Activated CD4-positive, alpha-beta T cell treated with anti-CD3 and anti-CD28 coated beads for 36 hours (primary cell): ENCODE results near the gene RAC2. TPM values are rescaled to one million over a fixed set of nuclear protein-coding genes. Genes with fewer than 3 reads are reported as not detected.

ENCODE experiments used
- ATAC-seq: fragments of 200-7000 bp; cut with Tn5 transposase; one replicate; pipeline ENCODE4 v1.10.0; 2021; ENCODE audit warnings: mild to moderate bottlenecking, moderate library complexity
- CTCF ChIA-PET: fragments of 350-600 bp; sonication (Branson Sonifier 250); formaldehyde crosslinking; loops from one replicate; lab custom pipeline; 2021; ENCODE audit warnings: antibody characterized with exemption; lab: Charles Lee
- POLR2A ChIA-PET: fragments of 350-600 bp; sonication (Branson Sonifier 250); formaldehyde crosslinking; loops from one replicate; lab custom pipeline; 2021; ENCODE audit warnings: antibody characterized with exemption, inconsistent platforms; lab: Charles Lee
- DNase-seq: peaks from one replicate; pipeline ENCODE4 v3.0.0-alpha.2; 2020
- H3K27ac Mint-ChIP-seq: one replicate; pipeline ENCODE4 v1.8.0; 2021; ENCODE audit warnings: mixed read lengths
- H3K27me3 Mint-ChIP-seq: one replicate; pipeline ENCODE4 v1.8.0; 2021; ENCODE audit warnings: mixed read lengths
- H3K36me3 Mint-ChIP-seq: one replicate; pipeline ENCODE4 v1.8.0; 2021; ENCODE audit warnings: low read depth, mixed read lengths
- H3K4me1 Mint-ChIP-seq: one replicate; pipeline ENCODE4 v1.8.0; 2021; ENCODE audit warnings: mixed read lengths
- H3K4me3 Mint-ChIP-seq: one replicate; pipeline ENCODE4 v1.8.0; 2021; ENCODE audit warnings: mild to moderate bottlenecking, moderate library complexity, mixed read lengths
- H3K9me3 Mint-ChIP-seq: one replicate; pipeline ENCODE4 v1.8.0; 2021; ENCODE audit warnings: low read depth, mixed read lengths
- intact Hi-C, 2 experiments: fragments of 100-400 bp; cut with DNase I in 1 of 2; cut with micrococcal nuclease in 1 of 2; formaldehyde crosslinking; loops; one replicate each; pipeline versions ENCODE4 v1.14.2 to v1.15.1; 2022 to 2024; cut with DNase I, micrococcal nuclease
- total RNA-seq, 2 experiments: library from RNA; stranded (reverse); gene quantifications; one replicate each; pipeline ENCODE4 v1.2.3, GENCODE V29; 2021

RAC2 gene
- total RNA-seq, 2 experiments from 2014 or later = 692 to 930 TPM

DNA sequence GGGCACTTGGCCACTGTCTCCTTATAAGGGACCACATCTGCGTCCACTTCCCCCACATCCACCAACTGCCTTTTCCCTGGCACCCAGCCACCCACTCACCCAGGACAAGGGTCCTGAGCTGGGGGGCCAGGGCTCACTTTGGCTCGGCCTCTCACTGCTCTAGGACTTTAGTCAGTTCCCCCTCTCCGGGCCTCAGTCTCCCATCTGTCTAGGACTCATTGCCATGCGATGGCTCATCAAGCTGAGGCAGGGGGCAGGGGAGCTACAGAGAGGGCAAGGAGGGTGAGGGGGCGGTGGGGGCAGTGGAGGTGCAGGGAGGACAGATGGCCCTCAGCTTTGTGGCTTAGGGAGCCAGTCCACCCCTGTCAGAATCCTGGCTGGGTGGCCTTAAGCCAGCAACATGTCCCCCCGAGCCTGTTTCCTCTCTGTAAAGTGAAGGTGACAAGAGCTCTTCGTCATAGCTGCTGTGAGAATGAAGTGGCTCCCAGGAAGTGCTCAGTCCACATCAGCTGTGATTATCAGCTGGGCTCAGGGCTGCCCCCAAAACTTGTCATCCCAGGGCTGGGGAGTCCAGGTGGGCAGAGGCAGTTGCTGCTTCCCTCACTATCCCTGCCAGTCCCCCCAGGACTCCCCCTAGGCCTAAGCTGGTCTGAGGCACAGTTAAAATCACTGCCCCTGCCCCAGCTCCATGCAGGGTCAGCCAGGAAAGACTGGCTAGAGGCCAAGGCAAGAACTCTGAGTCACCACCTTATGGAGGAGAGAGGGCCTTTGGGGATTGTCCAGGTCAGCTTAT is 14.9 kb downstream of the RAC2 start:
- Mint-ChIP-seq H3K4me1 (peaks cover 90% of the 10 kb centered on the region), H3K36me3 (peaks cover 83% of the 10 kb centered on the region), H3K27me3 (no peaks in the 10 kb centered on the region), H3K9me3 (peaks cover 4% of the 10 kb centered on the region), H3K27ac (peak overlapping the region; percentile 99), H3K4me3 (peak overlapping the region; percentile 92)
- DNase-seq (peak; percentile 68), ATAC-seq (peak; percentile 5)
- POLR2A ChIA-PET = interaction anchor here (0.7 to 5.4 kb wide), 8 partner anchors 9 to 83 kb away, joined by 3 to 55 read pairs (median 4); partner anchors contain the start of gene RAC2
- intact Hi-C loops = no loop called here
- CTCF ChIA-PET = interaction anchor here (0.6 to 5.4 kb wide), 14 partner anchors 8 to 378 kb away, joined by 3 to 70 read pairs (median 4); partner anchors contain the start of gene RAC2

- ChIA-PET CTCF (interaction anchor here (0.6 to 5.4 kb wide), 8 partner anchors 10 to 379 kb away, joined by 3 to 70 read pairs (median 6); partner anchors contain the start of gene RAC2), POLR2A (interaction anchor here (1.4 to 5.4 kb wide), 4 partner anchors 9 to 72 kb away, joined by 3 to 55 read pairs (median 10); partner anchors contain the start of gene RAC2)
- intact Hi-C loops = no loop called here
- H3K27ac Mint-ChIP-seq = peak overlapping the region; percentile 99
- peaks cover 90% of the 10 kb centered on the region for H3K4me1 Mint-ChIP-seq
- peak overlapping the region; percentile 92 for H3K4me3 Mint-ChIP-seq
- no peaks in the 10 kb centered on the region for H3K27me3 Mint-ChIP-seq
- DNase-seq (peak; percentile 71), ATAC-seq (no peak)
- H3K36me3 Mint-ChIP-seq = peaks cover 83% of the 10 kb centered on the region
- H3K9me3 Mint-ChIP-seq = peaks cover 6% of the 10 kb centered on the region
Observed at GRCh38 chr22:37228106-37229011, 15.7 kb downstream of the RAC2 start.

GRCh38 chr22:37226514-37226913 is 17.6 kb downstream of the RAC2 start:
- Mint-ChIP-seq H3K4me1 (peaks cover 90% of the 10 kb centered on the region), H3K36me3 (peaks cover 84% of the 10 kb centered on the region), H3K9me3 (peaks cover 11% of the 10 kb centered on the region), H3K27ac (peak overlapping the region; percentile 68), H3K27me3 (no peaks in the 10 kb centered on the region), H3K4me3 (no peak overlapping the region)
- intact Hi-C loops = no loop called here
- ATAC-seq (no peak), DNase-seq (peak; percentile 17)
- POLR2A ChIA-PET = interaction anchor here (1.0 kb wide), 1 partner anchor 13 kb away, joined by 4 read pairs; no protein-coding TSS in a partner anchor
- CTCF ChIA-PET = interaction anchor here (0.6 to 2.9 kb wide), 3 partner anchors 12 to 35 kb away, joined by 3 to 24 read pairs (median 17); no protein-coding TSS in a partner anchor

- no peak for ATAC-seq
- Mint-ChIP-seq H3K27ac (peak overlapping the region; percentile 68), H3K36me3 (peaks cover 84% of the 10 kb centered on the region), H3K27me3 (no peaks in the 10 kb centered on the region), H3K9me3 (peaks cover 13% of the 10 kb centered on the region), H3K4me1 (peaks cover 90% of the 10 kb centered on the region), H3K4me3 (no peak overlapping the region)
- DNase-seq = no peak
- intact Hi-C loops = no loop called here
- POLR2A ChIA-PET = interaction anchor here (1.0 kb wide), 1 partner anchor 13 kb away, joined by 4 read pairs; no protein-coding TSS in a partner anchor
- CTCF ChIA-PET = interaction anchor here (0.6 to 2.9 kb wide), 3 partner anchors 12 to 35 kb away, joined by 3 to 24 read pairs (median 17); no protein-coding TSS in a partner anchor
Observed at GRCh38 chr22:37226087-37226486, 18.0 kb downstream of the RAC2 start.

GRCh38 chr22:37225481-37225880 is 18.6 kb downstream of the RAC2 start:
- Mint-ChIP-seq H3K27me3 (no peaks in the 10 kb centered on the region), H3K36me3 (peaks cover 87% of the 10 kb centered on the region), H3K27ac (peak overlapping the region; percentile 94), H3K4me1 (peaks cover 90% of the 10 kb centered on the region), H3K4me3 (no peak overlapping the region), H3K9me3 (peaks cover 13% of the 10 kb centered on the region)
- ChIA-PET CTCF (interaction anchor here (2.7 to 2.9 kb wide), 2 partner anchors 26 to 36 kb away, joined by 17 to 24 read pairs; no protein-coding TSS in a partner anchor), POLR2A (no interaction called here)
- intact Hi-C loops = no loop called here
- ATAC-seq (no peak), DNase-seq (no peak)

- Mint-ChIP-seq H3K9me3 (peaks cover 13% of the 10 kb centered on the region), H3K27me3 (no peaks in the 10 kb centered on the region), H3K4me1 (peaks cover 89% of the 10 kb centered on the region), H3K4me3 (no peak overlapping the region), H3K27ac (peak overlapping the region; percentile 94), H3K36me3 (peaks cover 89% of the 10 kb centered on the region)
- ChIA-PET CTCF (interaction anchor here (0.6 to 2.9 kb wide), 3 partner anchors 25 to 450 kb away, joined by 3 to 24 read pairs (median 17); no protein-coding TSS in a partner anchor), POLR2A (no interaction called here)
- DNase-seq (no peak), ATAC-seq (no peak)
- intact Hi-C loops = no loop called here
Observed at GRCh38 chr22:37224757-37225420, 19.2 kb downstream of the RAC2 start.

DNA sequence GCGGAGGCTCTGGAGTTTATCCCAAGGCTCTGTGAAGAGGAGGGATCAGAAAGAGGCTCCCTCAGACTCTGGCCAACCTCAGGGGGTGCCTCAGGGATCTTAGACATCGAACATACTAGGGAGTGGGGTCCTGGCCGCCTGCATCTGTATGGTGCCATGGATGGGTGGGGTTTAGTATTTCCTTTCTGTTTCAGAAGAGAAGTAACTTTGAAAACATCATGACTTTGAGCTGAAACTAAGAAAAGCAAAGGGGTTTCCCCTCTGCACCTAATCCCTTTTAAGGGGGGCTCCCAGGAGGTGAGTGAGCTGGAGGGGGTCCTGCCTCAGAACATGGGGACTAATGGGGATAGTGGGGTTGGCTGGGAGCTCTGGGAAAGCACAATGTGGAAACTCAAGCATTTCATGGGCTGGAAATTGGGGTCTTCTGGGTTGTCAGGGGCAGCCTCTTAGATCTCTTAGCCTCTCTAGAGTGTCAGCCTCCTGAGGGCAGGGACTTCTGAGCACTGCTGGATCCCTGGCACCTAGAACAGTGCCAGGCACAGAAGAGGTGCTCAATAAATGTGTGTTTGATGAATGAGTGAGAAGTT is 20.0 kb downstream of the RAC2 start:
- DNase-seq (peak; percentile 61), ATAC-seq (peak; percentile 14)
- peak overlapping the region; percentile 6 for H3K4me3 Mint-ChIP-seq
- H3K9me3 Mint-ChIP-seq = peaks cover 13% of the 10 kb centered on the region
- ChIA-PET CTCF (interaction anchor here (0.6 to 2.9 kb wide), 4 partner anchors 10 to 37 kb away, joined by 3 to 24 read pairs (median 10); no protein-coding TSS in a partner anchor), POLR2A (interaction anchor here (0.6 to 1.0 kb wide), 2 partner anchors 18 to 77 kb away, joined by 3 read pairs; no protein-coding TSS in a partner anchor)
- intact Hi-C loops = no loop called here
- H3K27ac Mint-ChIP-seq = peak overlapping the region; percentile 94
- H3K4me1 Mint-ChIP-seq = peaks cover 89% of the 10 kb centered on the region
- no peaks in the 10 kb centered on the region for H3K27me3 Mint-ChIP-seq
- peaks cover 88% of the 10 kb centered on the region for H3K36me3 Mint-ChIP-seq

DNA sequence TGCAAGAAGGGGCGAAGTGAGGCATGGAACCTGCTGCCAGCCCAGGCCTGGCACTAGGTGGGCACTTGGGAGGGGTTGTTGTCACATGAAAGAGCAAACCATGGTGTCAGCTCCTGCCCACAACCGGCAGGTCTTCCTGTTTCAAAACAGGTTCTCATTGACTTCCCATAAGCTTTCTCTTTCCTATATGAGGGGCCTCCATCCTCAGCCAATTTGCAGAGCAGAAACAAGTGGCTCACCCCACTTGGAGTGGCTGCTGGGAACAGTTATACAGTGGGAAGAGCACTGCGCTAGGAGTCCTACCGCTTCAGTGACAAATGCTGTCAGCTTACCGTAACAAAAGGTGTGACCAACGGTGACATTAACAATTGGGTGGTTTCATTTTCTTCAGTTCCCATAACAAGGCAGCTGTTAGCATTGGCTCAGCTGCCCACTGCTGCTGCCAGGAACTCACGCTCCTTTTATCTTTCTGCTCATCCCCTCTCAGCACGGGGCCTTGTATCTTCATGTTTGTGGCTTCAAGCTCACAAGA is 21.6 kb downstream of the RAC2 start:
- peaks cover 88% of the 10 kb centered on the region for H3K4me1 Mint-ChIP-seq
- H3K4me3 Mint-ChIP-seq = peak overlapping the region; percentile 34
- POLR2A ChIA-PET = interaction anchor here (0.6 to 1.7 kb wide), 9 partner anchors 9 to 143 kb away, joined by 3 to 13 read pairs (median 4); no protein-coding TSS in a partner anchor
- H3K27me3 Mint-ChIP-seq = no peaks in the 10 kb centered on the region
- H3K27ac Mint-ChIP-seq = peak overlapping the region; percentile 94
- CTCF ChIA-PET = interaction anchor here (0.7 to 1.3 kb wide), 6 partner anchors 15 to 85 kb away, joined by 3 to 5 read pairs (median 4); partner anchors contain the start of gene RAC2
- intact Hi-C loops = loop anchor here in 1 of 2 experiments (1.0 kb wide), 1 partner anchor 8 kb away; no protein-coding TSS in a partner anchor
- DNase-seq = peak; percentile 83
- H3K36me3 Mint-ChIP-seq = peaks cover 84% of the 10 kb centered on the region
- peaks cover 15% of the 10 kb centered on the region for H3K9me3 Mint-ChIP-seq
- peak; percentile 39 for ATAC-seq

DNA sequence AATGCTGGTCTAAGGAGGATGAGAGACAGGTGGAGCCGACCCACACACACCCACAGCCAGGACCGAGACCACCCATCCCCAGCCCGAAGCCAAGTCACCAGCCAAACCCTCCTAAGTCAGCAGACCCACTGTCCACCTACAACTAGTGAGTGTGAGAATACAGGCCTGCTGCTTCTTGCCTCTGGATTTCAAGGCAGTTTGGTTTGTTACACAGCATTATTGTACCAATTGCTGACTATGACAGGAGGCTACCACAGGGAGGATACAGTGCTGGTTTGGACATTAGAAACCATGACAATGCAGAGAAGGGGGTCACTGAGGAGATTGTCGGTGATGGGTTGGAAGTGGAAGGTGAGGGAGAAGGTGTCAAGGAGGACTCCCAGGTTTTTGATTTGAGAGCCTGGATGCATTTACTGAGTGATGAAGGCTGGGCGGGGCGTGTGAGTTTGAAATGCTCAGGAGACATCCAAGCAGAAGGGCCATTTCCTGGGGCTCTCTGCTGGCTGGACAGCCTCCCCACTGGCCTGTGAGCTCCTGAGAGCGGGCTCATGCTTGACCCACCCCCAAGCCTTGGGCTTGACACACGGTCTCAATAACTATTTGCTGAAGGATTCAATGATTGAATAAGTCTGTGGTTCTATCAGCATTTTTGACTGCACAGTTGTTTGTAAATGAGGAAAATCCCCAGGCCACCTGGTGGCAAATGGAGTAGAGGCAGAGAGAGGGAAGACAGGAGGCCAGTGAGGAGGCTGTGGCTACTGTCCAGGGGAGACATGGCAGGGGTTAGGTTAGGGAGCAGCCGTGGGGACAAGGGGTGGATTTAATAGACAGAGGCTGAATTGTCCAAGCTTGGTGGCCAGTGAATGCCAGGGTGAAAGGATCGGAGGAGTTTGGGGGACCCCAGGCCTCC is 22.4 kb downstream of the RAC2 start:
- ChIA-PET POLR2A (interaction anchor here (1.2 to 1.7 kb wide), 5 partner anchors 10 to 100 kb away, joined by 3 to 13 read pairs (median 4); no protein-coding TSS in a partner anchor), CTCF (interaction anchor here (0.9 to 6.3 kb wide), 7 partner anchors 9 to 49 kb away, joined by 3 to 37 read pairs (median 5); partner anchors contain the start of gene RAC2)
- Mint-ChIP-seq H3K36me3 (peaks cover 90% of the 10 kb centered on the region), H3K9me3 (peaks cover 15% of the 10 kb centered on the region), H3K27me3 (no peaks in the 10 kb centered on the region), H3K4me3 (peak overlapping the region; percentile 34), H3K27ac (peak overlapping the region; percentile 94), H3K4me1 (peaks cover 95% of the 10 kb centered on the region)
- DNase-seq = peak; percentile 51
- intact Hi-C loops = loop anchor here in 1 of 2 experiments (1.0 kb wide), 1 partner anchor 9 kb away; no protein-coding TSS in a partner anchor
- no peak for ATAC-seq
